HG03442 (cell line): ENCODE measurements around the gene DMD.
A peak's percentile ranks its signal among the peaks of the same experiment; 100 is the strongest.
"Not testable (repeated sequence)": the region's sequence is repeated elsewhere in the genome, so short reads cannot be mapped to it uniquely, and the experiment has no call there.

Experiments used
- ATAC-seq: cut with Tn5 transposase; IDR thresholded peaks from one replicate; pipeline ENCODE4 v1.9.1; 2021; ENCODE audit warnings: mild to moderate bottlenecking, moderate library complexity; ENCODE audit not compliant: unreplicated experiment

DMD gene

DNA sequence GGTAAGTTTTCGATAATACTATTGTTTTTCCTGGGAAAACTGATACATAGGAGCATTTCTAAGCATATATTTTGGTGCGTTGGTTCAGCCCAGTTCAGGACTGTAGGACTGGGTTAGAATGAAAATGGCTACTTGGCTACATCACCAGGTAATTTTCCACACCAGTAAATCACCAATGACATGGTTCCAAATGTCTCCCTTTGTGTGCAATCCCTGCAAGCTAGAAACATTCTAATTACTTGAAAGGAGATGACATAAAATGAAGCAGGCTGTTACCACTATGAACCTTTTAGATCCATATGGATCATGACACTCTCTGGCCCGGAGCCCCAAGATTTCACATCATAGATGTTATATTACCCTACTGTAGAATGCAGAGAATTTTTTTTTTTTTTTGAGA is 1562.1 kb downstream of the DMD start:
- no peak for ATAC-seq

GRCh38 chrX:31633349-31633748 is 1578.0 kb downstream of the DMD start:
- ATAC-seq: no peak

- ATAC-seq: no peak
Measured at GRCh38 chrX:31629195-31629594, 1582.2 kb downstream of the DMD start.

GRCh38 chrX:31609130-31609529 is 1602.2 kb downstream of the DMD start:
- ATAC-seq: no peak

- ATAC-seq: no peak
Measured at GRCh38 chrX:31608638-31609037, 1602.7 kb downstream of the DMD start.

- no peak for ATAC-seq
Measured at GRCh38 chrX:31606771-31607170, 1604.6 kb downstream of the DMD start.

DNA sequence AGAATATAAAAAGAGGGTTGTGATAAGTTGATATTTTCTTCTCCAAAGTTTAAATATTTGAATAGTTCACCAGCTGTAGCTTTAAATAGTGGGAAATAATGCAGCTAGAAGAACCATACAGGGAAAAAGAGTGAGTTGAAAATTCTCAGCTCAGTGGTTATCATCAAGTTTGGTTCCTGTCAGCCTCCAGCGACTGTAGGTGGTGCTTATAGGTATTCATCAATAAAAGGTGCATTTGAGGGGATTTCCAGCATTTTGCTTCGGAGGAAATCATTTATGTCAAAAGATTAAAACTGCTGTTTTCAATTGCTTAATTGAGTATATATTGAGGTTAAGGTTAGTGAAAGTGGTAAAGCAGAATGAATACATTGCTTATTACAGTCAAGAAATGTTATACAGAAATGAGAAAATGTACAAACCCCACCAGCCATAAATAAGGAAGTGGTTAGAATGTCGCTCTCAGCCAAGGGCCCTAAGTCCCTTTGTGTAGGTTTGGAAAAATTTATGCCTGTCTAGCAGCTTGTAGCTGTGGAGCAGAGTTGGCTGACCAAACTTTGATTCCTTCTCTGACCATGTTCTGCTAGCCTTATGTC is 1606.6 kb downstream of the DMD start:
- peak; percentile 91 for ATAC-seq

DNA sequence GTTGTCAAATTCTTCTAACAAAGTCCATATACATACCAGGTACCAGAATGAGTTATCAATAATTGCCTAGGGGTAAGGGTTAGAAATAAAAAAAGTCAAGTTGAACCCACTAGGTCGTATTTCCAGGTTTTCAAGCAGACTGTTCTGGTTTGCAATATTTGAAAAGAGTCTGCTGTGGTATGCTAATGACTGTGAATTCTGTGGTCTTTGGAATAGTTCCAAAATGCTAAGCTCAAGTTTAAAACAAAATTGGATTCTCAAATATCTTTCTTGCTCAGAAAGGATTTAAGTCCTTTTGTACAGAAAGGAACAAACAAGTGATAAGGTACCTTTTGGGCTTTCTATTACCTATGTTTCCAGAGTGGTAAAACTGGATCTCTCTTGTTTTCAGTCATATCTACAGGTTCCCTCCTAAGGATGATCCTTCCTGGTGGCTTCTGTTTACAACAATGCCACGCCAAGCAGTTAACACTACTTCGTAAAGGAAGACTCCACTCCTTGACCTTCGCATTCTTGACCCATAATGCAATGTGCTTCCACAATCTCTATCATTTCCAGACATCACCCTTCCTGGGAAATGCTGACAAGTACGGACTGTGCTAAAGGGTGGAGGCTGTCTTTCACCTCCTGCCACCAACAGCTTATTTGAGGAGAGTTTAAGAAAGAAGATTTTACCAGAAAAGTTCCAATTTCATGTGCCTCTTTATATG is 1607.8 kb downstream of the DMD start:
- ATAC-seq: no peak

GRCh38 chrX:31600823-31601222 is 1610.5 kb downstream of the DMD start:
- ATAC-seq: no peak

- ATAC-seq: no peak
Measured at GRCh38 chrX:31593353-31593752, 1618.0 kb downstream of the DMD start.

GRCh38 chrX:31591355-31591754 is 1620.0 kb downstream of the DMD start:
- ATAC-seq: no peak

DNA sequence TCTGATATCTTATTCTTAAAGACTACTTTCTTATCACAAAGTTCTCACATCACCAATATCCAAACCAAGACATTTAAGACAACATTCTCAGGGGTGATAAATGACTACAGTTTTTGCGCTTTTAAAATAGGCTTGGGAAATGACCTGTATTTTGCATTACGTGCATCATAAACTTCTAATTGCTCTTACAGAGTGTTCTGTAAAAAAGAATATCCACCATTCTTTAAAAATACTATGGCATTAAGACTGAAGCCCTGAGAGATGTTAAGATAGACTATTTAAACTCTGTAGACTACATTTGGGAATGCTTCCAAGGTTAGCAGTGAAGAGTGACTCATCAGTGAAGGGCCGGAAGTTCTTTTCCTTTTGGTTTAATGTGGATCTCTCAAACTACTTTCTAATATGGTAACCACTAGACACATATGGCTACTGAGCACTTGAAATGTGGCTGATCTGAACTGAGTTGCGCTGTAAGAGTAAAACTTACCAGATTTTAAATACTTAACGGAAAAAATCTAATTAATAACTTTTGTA is 1620.7 kb downstream of the DMD start:
- ATAC-seq: no peak

- ATAC-seq: no peak
Measured at GRCh38 chrX:31589503-31589902, 1621.8 kb downstream of the DMD start.

DNA sequence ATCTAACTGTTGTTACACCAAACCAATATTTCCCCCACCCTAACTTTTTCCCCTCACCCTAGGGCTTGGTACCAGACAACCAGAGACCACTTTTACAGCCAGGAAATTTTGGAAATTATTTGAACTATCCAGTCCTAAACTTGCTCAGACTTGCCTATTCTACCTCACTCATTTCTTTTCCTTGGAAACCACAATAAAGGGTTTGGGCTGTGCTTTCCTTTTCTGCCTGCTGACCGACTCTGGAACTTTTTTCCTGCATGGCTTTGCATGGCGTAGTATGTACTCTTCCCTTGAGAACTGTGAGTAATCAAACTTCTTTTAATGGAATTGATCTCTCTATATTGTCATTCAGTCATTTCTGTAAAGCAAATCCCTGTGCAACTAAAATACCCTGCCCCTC is 1623.0 kb downstream of the DMD start:
- no peak for ATAC-seq

DNA sequence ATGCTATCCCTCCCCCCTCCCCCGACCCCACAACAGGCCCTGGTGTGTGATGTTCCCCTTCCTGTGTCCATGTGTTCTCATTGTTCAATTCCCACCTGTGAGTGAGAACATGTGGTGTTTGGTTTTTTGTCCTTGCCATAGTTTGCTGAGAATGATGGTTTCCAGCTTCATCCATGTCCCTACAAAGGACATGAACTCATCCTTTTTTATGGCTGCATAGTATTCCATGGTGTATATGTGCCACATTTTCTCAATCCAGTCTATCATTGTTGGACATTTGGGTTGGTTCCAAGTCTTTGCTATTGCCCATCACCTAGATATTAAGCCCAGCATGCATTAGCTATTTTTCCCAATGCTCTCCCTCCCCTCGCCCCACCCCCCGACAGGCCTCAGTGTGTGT is 1627.5 kb downstream of the DMD start:
- ATAC-seq: not testable (repeated sequence)

DNA sequence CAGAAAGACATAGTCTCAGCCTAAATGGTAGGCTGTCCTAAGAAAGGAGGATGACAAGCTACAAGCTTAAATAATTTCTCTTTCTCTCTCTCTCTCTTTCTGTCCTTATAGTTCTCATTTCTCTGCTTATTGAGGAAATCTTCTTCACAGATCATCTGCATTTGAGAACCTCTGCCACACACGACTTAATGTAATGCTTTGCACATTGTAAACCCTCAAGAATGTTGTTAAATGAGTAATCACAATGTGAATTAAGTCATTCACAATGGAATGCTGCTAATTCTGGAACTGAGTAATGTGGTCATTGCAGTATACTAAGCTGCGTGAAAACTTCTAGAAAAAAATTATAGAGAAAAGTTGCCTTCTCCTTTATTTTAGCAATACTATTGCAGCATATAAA is 1630.6 kb downstream of the DMD start:
- no peak for ATAC-seq

GRCh38 chrX:31580227-31580626 is 1631.1 kb downstream of the DMD start:
- no peak for ATAC-seq

DNA sequence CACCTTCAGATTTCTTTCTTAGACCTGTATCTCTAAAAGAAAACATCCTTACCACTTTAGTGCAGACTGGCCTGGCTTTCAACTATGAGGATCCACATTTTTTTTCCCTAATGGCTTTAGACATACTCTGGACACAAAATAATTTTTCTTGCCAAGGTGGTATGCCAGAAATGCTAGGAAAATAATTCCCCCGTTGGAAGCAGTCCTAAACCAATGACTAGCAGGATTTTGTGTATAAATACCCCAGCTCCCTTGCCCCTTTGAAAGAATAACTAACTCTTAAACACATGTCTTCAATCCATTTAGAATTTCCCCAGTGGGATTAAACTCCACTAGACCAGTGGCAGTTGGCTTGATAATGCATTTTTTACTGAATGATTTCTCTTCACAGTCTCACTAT is 1639.0 kb downstream of the DMD start:
- ATAC-seq: no peak

DNA sequence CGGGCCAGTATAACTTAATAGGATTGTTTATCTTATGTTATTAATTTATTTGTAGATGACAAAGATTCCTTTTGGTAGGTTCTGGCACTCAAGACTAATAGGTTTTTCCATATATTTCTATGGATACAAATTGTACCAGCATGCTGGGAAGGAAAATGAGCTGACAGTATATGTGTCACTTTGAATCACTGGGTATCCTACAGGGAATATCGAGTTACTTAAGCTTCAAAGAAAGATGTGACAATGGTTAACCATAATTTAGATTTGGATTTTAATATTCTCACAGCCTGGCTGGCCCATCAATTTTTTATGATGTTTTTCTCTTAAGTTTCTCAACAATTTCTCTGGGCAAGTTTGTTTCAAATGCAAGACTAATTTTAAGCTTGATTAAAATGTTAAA is 1640.7 kb downstream of the DMD start:
- no peak for ATAC-seq

DNA sequence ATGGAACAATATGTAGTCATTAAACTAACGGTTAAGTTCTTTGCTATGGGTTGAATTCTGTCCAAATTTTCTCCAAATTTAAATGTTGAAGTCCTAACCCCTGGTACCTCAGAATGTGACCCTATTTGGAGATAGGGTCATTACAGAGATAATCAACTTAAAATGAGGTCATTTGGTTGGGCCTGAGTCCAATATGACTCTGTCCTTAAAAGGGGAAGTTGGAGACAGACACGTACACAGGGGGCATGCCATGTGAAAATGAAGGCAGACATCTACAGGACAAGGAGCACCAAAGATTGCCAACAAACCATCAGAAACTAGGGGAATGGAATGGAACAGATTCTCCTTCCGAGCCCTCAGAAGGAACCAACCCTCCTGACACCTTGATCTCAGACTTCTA is 1647.6 kb downstream of the DMD start:
- no peak for ATAC-seq

DNA sequence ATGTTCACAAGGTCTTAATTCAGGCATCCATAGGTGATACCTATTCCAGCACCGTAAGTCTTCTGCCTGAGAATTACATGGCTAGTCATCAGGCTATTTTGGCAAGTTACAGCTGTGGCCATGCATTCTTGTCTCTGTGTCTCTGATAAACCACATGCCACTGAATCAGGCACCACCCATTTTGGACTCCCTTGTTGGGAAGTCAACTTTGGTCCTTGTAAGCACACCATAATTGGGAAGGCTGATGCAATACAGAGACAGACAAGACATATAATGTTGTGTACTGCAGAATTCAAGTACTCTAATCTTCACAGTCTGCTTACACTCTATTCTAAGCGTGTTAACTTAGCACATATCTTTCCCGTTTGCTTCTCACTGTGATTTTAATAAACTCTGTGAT is 1655.8 kb downstream of the DMD start:
- no peak for ATAC-seq

- ATAC-seq: no peak
Measured at GRCh38 chrX:31551913-31552312, 1659.4 kb downstream of the DMD start.

DNA sequence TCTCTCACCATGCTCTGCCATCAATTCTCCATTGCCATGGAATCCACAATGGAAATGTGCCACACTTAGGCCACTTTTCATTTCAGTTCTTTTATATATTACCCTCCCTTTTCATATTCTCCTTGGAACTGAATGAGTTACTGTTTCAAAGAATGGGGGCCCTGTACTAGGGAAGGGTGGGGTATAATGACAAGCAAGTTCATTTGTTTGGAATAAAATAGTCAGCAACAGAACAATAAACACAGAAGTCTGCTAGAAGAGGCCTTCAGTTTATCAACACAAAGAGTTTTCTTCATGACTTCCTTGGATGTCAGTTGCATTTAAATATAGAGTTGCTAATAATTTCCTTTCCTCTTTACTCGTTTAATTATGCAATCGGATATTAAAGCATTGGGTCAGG is 1661.2 kb downstream of the DMD start:
- ATAC-seq: no peak
